ENCODE data around the gene PPM1M. TPM values are rescaled to one million over a fixed set of nuclear protein-coding genes. Genes with fewer than 3 reads are reported as not detected.

PPM1M gene
- total and polyA plus RNA-seq, 2 experiments from 2014 or later, result 21.6 to 35.7 TPM

GRCh38 chr3:52208556-52208955, 37.0 kb upstream of the PPM1M start:
- DNase-seq, result no peak
- H3K9me2 ChIP-seq (ENCODE audit: insufficient read depth), result no peaks in the 10 kb centered on the region
- in situ Hi-C loops (cut with MboI), result no loop called here
- no peaks in the 10 kb centered on the region for H4K20me1 ChIP-seq (ENCODE audit: insufficient read depth)
- TF ChIP-seq EZH2phosphoT487 (IDR thresholded peaks at IDR 0.05; ENCODE audit: insufficient read depth, low read depth) (no peak), EZH2 (IDR thresholded peaks at IDR 0.05; ENCODE audit: insufficient read depth, poor library complexity, severe bottlenecking) (no peak)
- H3K36me3 ChIP-seq (ENCODE audit: low read depth), result peaks cover 87% of the 10 kb centered on the region
- no peak overlapping the region for H3K4me3 ChIP-seq
- no peak overlapping the region for H3K27ac ChIP-seq
- no peaks in the 10 kb centered on the region for H3K9me3 ChIP-seq (ENCODE audit: low read depth)
- WGBS, 2 experiments (ENCODE audit: low coverage in 1 of 2, low lambda C conversion rate in 2 of 2, missing lambda C conversion rate in 2 of 2), result 66 to 69% methylated on average over 4 of the region's 4 CpGs
- no peaks in the 10 kb centered on the region for H3K27me3 ChIP-seq (replicated peaks; ENCODE audit: insufficient read depth)
- peaks cover 15% of the 10 kb centered on the region; the same call in 1 of the 2 replicates for H3F3A ChIP-seq (ENCODE audit: insufficient read depth)
- H3K9ac ChIP-seq, result no peak overlapping the region
- no peaks in the 10 kb centered on the region for H3K4me1 ChIP-seq (ENCODE audit: insufficient read depth)
- no peak overlapping the region for H2AFZ ChIP-seq
- H3K79me2 ChIP-seq (ENCODE audit: insufficient read depth), result no peaks in the 10 kb centered on the region
- H3K4me2 ChIP-seq (ENCODE audit: unreplicated experiment), result no peak overlapping the region

GRCh38 chr3:52210037-52210436, 35.5 kb upstream of the PPM1M start:
- no peak overlapping the region for H3K4me3 ChIP-seq
- peaks cover 82% of the 10 kb centered on the region for H3K36me3 ChIP-seq (ENCODE audit: low read depth)
- no peaks in the 10 kb centered on the region for H3K9me3 ChIP-seq (ENCODE audit: low read depth)
- H3K4me2 ChIP-seq (ENCODE audit: unreplicated experiment), result no peak overlapping the region
- no peak for TF ChIP-seq EZH2 (IDR thresholded peaks at IDR 0.05; ENCODE audit: insufficient read depth, poor library complexity, severe bottlenecking)
- TF ChIP-seq EZH2phosphoT487 (IDR thresholded peaks at IDR 0.05; ENCODE audit: insufficient read depth, low read depth), result no peak
- H3F3A ChIP-seq (ENCODE audit: insufficient read depth), result peaks cover 10% of the 10 kb centered on the region; the same call in 1 of the 2 replicates
- no peaks in the 10 kb centered on the region for H3K4me1 ChIP-seq (ENCODE audit: insufficient read depth)
- no peaks in the 10 kb centered on the region for H3K9me2 ChIP-seq (ENCODE audit: insufficient read depth)
- H3K27ac ChIP-seq, result no peak overlapping the region
- in situ Hi-C loops (cut with MboI), result no loop called here
- no peak overlapping the region for H2AFZ ChIP-seq
- H3K79me2 ChIP-seq (ENCODE audit: insufficient read depth), result no peaks in the 10 kb centered on the region
- no peaks in the 10 kb centered on the region for H3K27me3 ChIP-seq (replicated peaks; ENCODE audit: insufficient read depth)
- H4K20me1 ChIP-seq (ENCODE audit: insufficient read depth), result no peaks in the 10 kb centered on the region
- DNase-seq, result no peak
- no peak overlapping the region for H3K9ac ChIP-seq

- Histone ChIP-seq H3K27me3 (replicated peaks; ENCODE audit: insufficient read depth) (no peaks in the 10 kb centered on the region), H2AFZ (no peak overlapping the region), H3K4me3 (no peak overlapping the region), H3K9ac (no peak overlapping the region), H3K4me1 (ENCODE audit: insufficient read depth) (no peaks in the 10 kb centered on the region), H3K9me2 (ENCODE audit: insufficient read depth) (no peaks in the 10 kb centered on the region), H3F3A (ENCODE audit: insufficient read depth) (peaks cover 10% of the 10 kb centered on the region), H3K4me2 (ENCODE audit: unreplicated experiment) (no peak overlapping the region), H4K20me1 (ENCODE audit: insufficient read depth) (no peaks in the 10 kb centered on the region), H3K36me3 (ENCODE audit: low read depth) (peaks cover 77% of the 10 kb centered on the region), H3K9me3 (ENCODE audit: low read depth) (no peaks in the 10 kb centered on the region), H3K79me2 (ENCODE audit: insufficient read depth) (no peaks in the 10 kb centered on the region), H3K27ac (no peak overlapping the region)
- 78 to 85% methylated on average over 6 of the region's 6 CpGs for WGBS, 2 experiments (ENCODE audit: low coverage in 1 of 2, low lambda C conversion rate in 2 of 2, missing lambda C conversion rate in 2 of 2)
- in situ Hi-C loops (cut with MboI), result no loop called here
- peak; percentile 39 for DNase-seq
- no peak for TF ChIP-seq EZH2phosphoT487 (IDR thresholded peaks at IDR 0.05; ENCODE audit: insufficient read depth, low read depth)
- no peak for TF ChIP-seq EZH2 (IDR thresholded peaks at IDR 0.05; ENCODE audit: insufficient read depth, poor library complexity, severe bottlenecking)
Measured at GRCh38 chr3:52210550-52211046, 35.0 kb upstream of the PPM1M start.

- Histone ChIP-seq H3K79me2 (ENCODE audit: insufficient read depth) (no peaks in the 10 kb centered on the region), H3K4me3 (no peak overlapping the region), H3K4me1 (ENCODE audit: insufficient read depth) (0 out of 2 replicates have a peak, but pooled peaks cover under 1% of the 10 kb centered on the region), H3K27me3 (replicated peaks; ENCODE audit: insufficient read depth) (no peaks in the 10 kb centered on the region), H3K36me3 (ENCODE audit: low read depth) (peaks cover 69% of the 10 kb centered on the region), H3F3A (ENCODE audit: insufficient read depth) (peaks cover 18% of the 10 kb centered on the region), H2AFZ (no peak overlapping the region), H3K9ac (no peak overlapping the region), H4K20me1 (ENCODE audit: insufficient read depth) (no peaks in the 10 kb centered on the region), H3K9me2 (ENCODE audit: insufficient read depth) (no peaks in the 10 kb centered on the region), H3K9me3 (ENCODE audit: low read depth) (no peaks in the 10 kb centered on the region), H3K4me2 (ENCODE audit: unreplicated experiment) (no peak overlapping the region), H3K27ac (no peak overlapping the region)
- in situ Hi-C loops (cut with MboI), result no loop called here
- TF ChIP-seq EZH2phosphoT487 (IDR thresholded peaks at IDR 0.05; ENCODE audit: insufficient read depth, low read depth), result no peak
- DNase-seq, result no peak
- WGBS, 2 experiments (ENCODE audit: low coverage in 1 of 2, low lambda C conversion rate in 2 of 2, missing lambda C conversion rate in 2 of 2), result 92 to 93% methylated on average over 18 of the region's 18 CpGs
Measured at GRCh38 chr3:52211268-52211891, 34.2 kb upstream of the PPM1M start.
